HFFc6 (cell line): Measurements from ENCODE around the gene SUSD6. TPM values are rescaled to one million over a fixed set of nuclear protein-coding genes. Genes with fewer than 3 reads are reported as not detected.

Source experiments
- DNase-seq: peaks from one replicate; pipeline ENCODE4 v3.0.0-alpha.2; 2018
- H3K27ac Mint-ChIP-seq: 2 replicates; pipeline ENCODE4 v1.8.0; 2020; ENCODE audit warnings: mild to moderate bottlenecking, mixed read lengths
- H3K27me3 Mint-ChIP-seq: 2 replicates; pipeline ENCODE4 v1.8.0; 2021; ENCODE audit warnings: mild to moderate bottlenecking, moderate library complexity, mixed read lengths; ENCODE audit not compliant: insufficient read depth
- H3K36me3 Mint-ChIP-seq: 2 replicates; pipeline ENCODE4 v1.8.0; 2021; ENCODE audit warnings: low read depth, mixed read lengths
- H3K4me1 Mint-ChIP-seq: 2 replicates; pipeline ENCODE4 v1.8.0; 2020; ENCODE audit warnings: low read depth, mixed read lengths
- H3K4me3 Mint-ChIP-seq: 2 replicates; pipeline ENCODE4 v1.8.0; 2020; ENCODE audit warnings: mild to moderate bottlenecking, moderate library complexity, mixed read lengths
- H3K9me3 Mint-ChIP-seq: 2 replicates; pipeline ENCODE4 v1.8.0; 2020; ENCODE audit warnings: mild to moderate bottlenecking, mixed read lengths
- CTCF ChIP-seq: fragments of 200-600 bp; sonication (generic); IDR thresholded peaks from 2 replicates; pipeline ENCODE4 v1.5.0; 2021; ENCODE audit warnings: antibody characterized with exemption, mild to moderate bottlenecking
- total RNA-seq, 6 experiments: library from RNA; stranded (reverse); fragmentation: NEBNext Ultra II Directional; extraction: Animal tissue kit (Norgen Biotek cat#: 25700); gene quantifications; 2 replicates in 1 of 6; 3 replicates in 5 of 6; pipeline ENCODE4 v1.2.3, GENCODE V29; 2021

The SUSD6 gene
- total RNA-seq, 6 experiments from 2014 or later: 15.8 to 21.8 (median 17.9) TPM

GRCh38 chr14:69648480-69649451, 37.4 kb downstream of the SUSD6 start:
- TF ChIP-seq CTCF: no peak
- Mint-ChIP-seq H3K4me3 (peak overlapping the region; percentile 67), H3K9me3 (no peaks in the 10 kb centered on the region), H3K27me3 (peaks cover 1% of the 10 kb centered on the region; the same call in 1 of the 2 replicates), H3K27ac (peak overlapping the region; percentile 73), H3K4me1 (peaks cover 71% of the 10 kb centered on the region), H3K36me3 (0 out of 2 replicates have a peak, but pooled peaks cover 5% of the 10 kb centered on the region)
- DNase-seq: peak; percentile 35

GRCh38 chr14:69650948-69651369, 39.6 kb downstream of the SUSD6 start:
- peak overlapping the region; percentile 42 for H3K4me3 Mint-ChIP-seq
- H3K27me3 Mint-ChIP-seq: peaks cover 3% of the 10 kb centered on the region; the same call in 1 of the 2 replicates
- peaks cover 74% of the 10 kb centered on the region for H3K4me1 Mint-ChIP-seq

GRCh38 chr14:69651664-69652063, 40.3 kb downstream of the SUSD6 start:
- Mint-ChIP-seq H3K4me1 (peaks cover 74% of the 10 kb centered on the region), H3K36me3 (no peaks in the 10 kb centered on the region), H3K4me3 (no peak overlapping the region), H3K9me3 (no peaks in the 10 kb centered on the region), H3K27ac (peak overlapping the region; percentile 22), H3K27me3 (peaks cover 3% of the 10 kb centered on the region; the same call in 1 of the 2 replicates)
- TF ChIP-seq CTCF: no peak
- DNase-seq: no peak

More at GRCh38 chr14:69650948-69651369, 39.6 kb downstream of the SUSD6 start:
- Mint-ChIP-seq H3K27ac (peak overlapping the region; percentile 22), H3K9me3 (no peaks in the 10 kb centered on the region), H3K36me3 (0 out of 2 replicates have a peak, but pooled peaks cover 4% of the 10 kb centered on the region)
- DNase-seq: peak; percentile 17
- TF ChIP-seq CTCF: no peak

- Mint-ChIP-seq H3K9me3 (no peaks in the 10 kb centered on the region), H3K4me1 (peaks cover 66% of the 10 kb centered on the region), H3K27me3 (peaks cover 3% of the 10 kb centered on the region; the same call in 1 of the 2 replicates), H3K27ac (no peak overlapping the region), H3K36me3 (no peaks in the 10 kb centered on the region), H3K4me3 (no peak overlapping the region)
- DNase-seq: no peak
- TF ChIP-seq CTCF: no peak
Observed at GRCh38 chr14:69652942-69653684, 41.7 kb downstream of the SUSD6 start.

GRCh38 chr14:69654116-69654515, 42.7 kb downstream of the SUSD6 start:
- Mint-ChIP-seq H3K4me3 (no peak overlapping the region), H3K4me1 (peaks cover 66% of the 10 kb centered on the region), H3K9me3 (no peaks in the 10 kb centered on the region), H3K27me3 (peaks cover 3% of the 10 kb centered on the region; the same call in 1 of the 2 replicates), H3K36me3 (no peaks in the 10 kb centered on the region), H3K27ac (no peak overlapping the region; the same call in 1 of the 2 replicates)
- no peak for TF ChIP-seq CTCF
- DNase-seq: no peak
